T-helper 1 cell treated with Interleukin-12 subunit alpha and Interleukin-12 subunit beta and Interleukin-4 antibody, amounts not matched to agents 30 μg/mL and 1 μg/mL, for 36 hours (primary cell): ENCODE data around the gene UPK3B.
A peak's percentile ranks its signal among the peaks of the same experiment; 100 is the strongest.
"Not testable (repeated sequence)": the region's sequence is repeated elsewhere in the genome, so short reads cannot be mapped to it uniquely, and the experiment has no call there.

ENCODE experiments used
- H3K27ac Mint-ChIP-seq: one replicate; pipeline ENCODE4 v1.8.0; 2021; ENCODE audit warnings: mild to moderate bottlenecking, mixed read lengths
- H3K27me3 Mint-ChIP-seq: one replicate; pipeline ENCODE4 v1.8.0; 2021; ENCODE audit warnings: low read depth, mixed read lengths
- H3K36me3 Mint-ChIP-seq: one replicate; pipeline ENCODE4 v1.8.0; 2021; ENCODE audit warnings: low read depth, mixed read lengths
- H3K4me1 Mint-ChIP-seq: one replicate; pipeline ENCODE4 v1.8.0; 2021; ENCODE audit warnings: low read depth, mixed read lengths
- H3K4me3 Mint-ChIP-seq: one replicate; pipeline ENCODE4 v1.8.0; 2021; ENCODE audit warnings: mild to moderate bottlenecking, moderate library complexity, mixed read lengths
- H3K9me3 Mint-ChIP-seq: one replicate; pipeline ENCODE4 v1.8.0; 2021; ENCODE audit warnings: mixed read lengths

The UPK3B gene

DNA sequence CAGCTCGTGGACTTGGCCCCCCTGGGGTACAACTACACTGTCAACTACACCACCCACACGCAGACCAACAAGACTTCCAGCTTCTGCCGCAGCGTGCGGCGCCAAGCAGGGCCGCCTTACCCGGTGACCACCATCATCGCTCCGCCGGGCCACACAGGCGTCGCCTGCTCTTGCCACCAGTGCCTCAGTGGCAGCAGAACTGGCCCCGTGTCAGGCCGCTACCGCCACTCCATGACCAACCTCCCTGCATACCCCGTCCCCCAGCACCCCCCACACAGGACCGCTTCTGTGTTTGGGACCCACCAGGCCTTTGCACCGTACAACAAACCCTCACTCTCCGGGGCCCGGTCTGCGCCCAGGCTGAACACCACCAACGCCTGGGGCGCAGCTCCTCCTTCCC is 27.7 kb upstream of the UPK3B start:
- not testable (repeated sequence) for H3K36me3 Mint-ChIP-seq, H3K27me3 Mint-ChIP-seq, H3K27ac Mint-ChIP-seq, H3K4me1 Mint-ChIP-seq, H3K4me3 Mint-ChIP-seq, H3K9me3 Mint-ChIP-seq

DNA sequence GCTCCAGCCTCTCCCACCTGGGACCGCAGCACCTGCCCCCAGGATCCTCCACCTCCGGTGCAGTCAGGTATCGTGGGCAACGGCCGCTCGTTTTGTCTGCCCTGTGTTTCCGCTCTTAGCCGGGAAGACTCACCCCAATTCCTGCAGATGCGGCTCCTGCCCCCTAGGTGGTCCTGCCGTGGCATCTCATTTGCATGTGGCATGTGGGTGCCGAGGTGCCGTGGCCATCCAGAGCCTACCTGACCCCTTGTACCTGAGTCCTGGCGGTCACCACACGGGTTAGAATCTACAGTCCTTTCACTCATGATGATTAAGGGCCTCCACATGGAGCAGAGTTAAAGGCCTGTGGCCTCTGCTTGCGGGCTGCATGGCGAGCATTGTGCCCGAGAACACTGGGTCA is 27.3 kb upstream of the UPK3B start:
- H3K9me3 Mint-ChIP-seq, H3K4me3 Mint-ChIP-seq, H3K36me3 Mint-ChIP-seq, H3K27ac Mint-ChIP-seq, H3K4me1 Mint-ChIP-seq, H3K27me3 Mint-ChIP-seq: not testable (repeated sequence)

DNA sequence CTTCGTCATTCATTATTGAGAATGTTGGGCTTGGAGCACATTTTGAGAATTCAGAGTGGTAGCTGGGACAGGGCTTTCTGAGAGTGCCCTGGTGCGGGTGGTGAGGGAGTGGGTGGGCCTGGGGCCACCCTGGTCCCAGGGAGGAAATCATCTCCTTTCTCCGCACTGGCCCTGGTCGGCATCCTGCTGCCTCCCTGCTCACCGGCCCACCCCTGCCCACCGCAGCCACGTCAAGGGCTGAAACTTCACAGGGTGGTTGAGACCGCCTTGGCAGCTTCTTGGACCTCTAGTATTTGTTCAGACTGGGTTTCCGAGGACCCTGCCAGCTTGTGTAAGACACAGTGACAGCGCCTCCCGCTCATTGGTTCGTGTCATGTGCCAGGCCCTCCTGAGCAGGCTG is 25.9 kb upstream of the UPK3B start:
- not testable (repeated sequence) for H3K4me1 Mint-ChIP-seq, H3K4me3 Mint-ChIP-seq, H3K27ac Mint-ChIP-seq, H3K27me3 Mint-ChIP-seq, H3K36me3 Mint-ChIP-seq, H3K9me3 Mint-ChIP-seq

DNA sequence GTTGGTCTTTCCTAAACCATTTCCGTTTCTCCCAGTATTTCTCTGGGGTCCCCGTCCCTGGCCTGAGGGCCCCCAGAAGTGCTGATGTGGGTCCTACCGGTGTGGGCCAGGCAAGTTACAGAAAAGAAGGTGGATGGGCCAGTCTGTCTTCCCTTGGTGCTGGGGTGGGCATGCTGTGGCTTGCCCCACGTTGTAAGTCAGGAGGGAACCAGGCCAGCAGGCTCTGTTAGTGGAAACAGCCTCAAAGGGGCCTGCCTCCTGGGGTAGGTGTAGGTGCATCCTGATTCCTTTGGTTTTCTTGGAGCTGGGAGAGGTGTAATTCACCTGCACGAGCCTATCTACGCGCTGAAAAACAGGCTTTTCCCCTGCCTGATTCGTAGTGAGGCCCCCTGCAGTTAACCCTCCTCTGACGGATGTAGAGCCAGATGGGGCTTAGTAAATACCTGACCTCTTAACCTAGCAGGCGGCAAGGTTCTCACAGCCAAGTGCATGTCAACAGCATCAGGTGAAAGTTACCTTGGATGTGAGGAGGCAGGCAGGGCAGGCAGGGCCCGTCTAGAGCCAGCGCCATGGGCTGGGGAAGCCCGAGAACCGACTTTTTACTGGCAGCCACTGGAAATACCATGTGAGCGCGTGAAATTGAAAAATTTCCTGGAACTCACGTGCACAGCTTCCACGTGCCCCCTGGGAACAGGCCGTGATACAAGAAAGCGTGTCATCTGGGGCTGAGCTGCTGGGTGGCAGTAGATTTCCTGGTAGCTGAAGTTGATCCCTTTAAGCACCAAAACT is 24.3 kb upstream of the UPK3B start:
- H3K4me3 Mint-ChIP-seq, H3K4me1 Mint-ChIP-seq, H3K27me3 Mint-ChIP-seq, H3K27ac Mint-ChIP-seq, H3K36me3 Mint-ChIP-seq, H3K9me3 Mint-ChIP-seq: not testable (repeated sequence)

DNA sequence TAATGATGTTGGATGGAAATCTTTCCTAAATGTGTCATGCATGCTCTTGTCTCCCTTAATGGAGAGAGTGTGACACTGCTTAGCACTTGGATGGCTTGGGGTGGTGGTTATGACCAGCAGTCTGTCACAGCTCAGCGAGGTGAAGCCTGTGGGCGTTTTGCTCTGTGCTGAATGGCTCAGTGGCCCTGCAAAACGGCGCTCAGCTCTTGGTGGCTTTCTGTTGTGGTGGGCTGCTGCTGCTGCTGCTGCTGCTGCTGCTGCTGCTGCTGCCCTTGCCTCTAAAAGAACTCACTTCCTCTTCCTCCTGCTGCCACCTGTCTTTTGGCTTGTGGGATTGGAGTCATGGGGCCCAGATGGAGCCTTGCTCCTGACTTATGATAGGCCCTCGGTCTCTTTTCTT is 23.7 kb upstream of the UPK3B start:
- Mint-ChIP-seq H3K27ac (peak overlapping the region; percentile 79), H3K4me3 (peak overlapping the region; percentile 25)
- not testable (repeated sequence) for H3K9me3 Mint-ChIP-seq, H3K4me1 Mint-ChIP-seq, H3K27me3 Mint-ChIP-seq, H3K36me3 Mint-ChIP-seq

DNA sequence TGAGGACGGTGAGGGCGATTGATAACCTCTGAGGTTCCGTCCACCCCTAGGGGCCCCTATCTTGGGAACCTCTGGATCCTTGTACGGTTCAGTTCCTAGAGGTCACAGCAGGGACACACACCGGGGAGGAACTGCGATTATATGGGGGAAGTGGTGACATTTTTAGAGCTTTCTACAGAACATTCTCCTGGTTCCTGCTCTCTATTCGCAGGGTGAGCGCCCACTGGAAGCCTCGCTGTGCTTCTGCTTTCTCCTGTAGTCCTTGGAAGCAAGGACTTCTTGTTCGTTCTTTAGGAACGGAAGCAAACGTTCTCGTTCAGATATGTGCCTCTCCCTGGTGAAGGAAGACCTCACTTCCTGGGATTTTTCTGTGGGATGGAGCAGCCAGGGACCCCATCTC is 22.4 kb upstream of the UPK3B start:
- not testable (repeated sequence) for H3K4me1 Mint-ChIP-seq, H3K36me3 Mint-ChIP-seq

DNA sequence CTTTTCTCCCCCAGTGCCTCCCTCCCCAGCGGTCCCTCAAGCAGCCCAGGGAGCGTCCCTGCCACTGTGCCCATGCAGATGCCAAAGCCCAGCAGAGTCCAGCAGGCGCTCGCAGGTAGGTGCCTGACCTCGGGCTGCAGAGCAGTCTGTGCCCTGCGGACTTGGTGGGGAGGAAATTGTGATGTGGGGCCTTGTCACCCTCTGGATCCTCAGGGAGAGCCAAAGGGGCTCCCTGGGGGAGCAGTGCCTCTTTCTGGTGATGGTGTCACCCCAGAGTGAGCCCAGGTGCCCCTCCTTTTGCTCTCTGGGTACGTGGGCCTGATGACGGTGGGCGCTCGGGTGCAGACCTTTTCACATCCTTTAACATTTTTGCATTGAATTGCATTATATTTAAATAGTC is 18.2 kb upstream of the UPK3B start:
- H3K9me3 Mint-ChIP-seq, H3K27me3 Mint-ChIP-seq, H3K27ac Mint-ChIP-seq, H3K4me3 Mint-ChIP-seq, H3K4me1 Mint-ChIP-seq, H3K36me3 Mint-ChIP-seq: not testable (repeated sequence)

More for the DNA sequence above, 22.4 kb upstream of the UPK3B start:
- H3K27ac Mint-ChIP-seq, H3K27me3 Mint-ChIP-seq, H3K4me3 Mint-ChIP-seq, H3K9me3 Mint-ChIP-seq: not testable (repeated sequence)

DNA sequence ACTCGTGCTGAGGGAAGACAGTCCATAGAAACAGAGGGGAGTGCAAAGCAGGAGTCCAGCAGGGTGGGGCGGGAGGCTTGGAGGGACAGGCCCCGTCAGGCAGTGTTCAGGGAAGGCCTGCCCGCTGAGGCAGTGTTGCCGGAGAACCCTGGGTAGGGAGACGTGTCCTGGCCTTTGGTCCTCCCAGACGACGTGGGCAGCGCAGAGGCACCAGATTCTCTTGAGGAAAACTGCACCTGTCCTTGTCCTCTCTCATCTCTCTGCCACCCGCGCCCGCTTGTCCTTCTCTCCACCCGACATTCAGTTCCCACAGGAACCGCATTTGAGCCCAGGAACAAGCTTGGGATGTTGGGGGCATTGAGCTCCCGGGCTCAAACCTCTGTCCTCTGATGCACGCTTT is 14.6 kb upstream of the UPK3B start:
- not testable (repeated sequence) for H3K4me3 Mint-ChIP-seq, H3K4me1 Mint-ChIP-seq, H3K36me3 Mint-ChIP-seq, H3K27me3 Mint-ChIP-seq, H3K9me3 Mint-ChIP-seq, H3K27ac Mint-ChIP-seq

DNA sequence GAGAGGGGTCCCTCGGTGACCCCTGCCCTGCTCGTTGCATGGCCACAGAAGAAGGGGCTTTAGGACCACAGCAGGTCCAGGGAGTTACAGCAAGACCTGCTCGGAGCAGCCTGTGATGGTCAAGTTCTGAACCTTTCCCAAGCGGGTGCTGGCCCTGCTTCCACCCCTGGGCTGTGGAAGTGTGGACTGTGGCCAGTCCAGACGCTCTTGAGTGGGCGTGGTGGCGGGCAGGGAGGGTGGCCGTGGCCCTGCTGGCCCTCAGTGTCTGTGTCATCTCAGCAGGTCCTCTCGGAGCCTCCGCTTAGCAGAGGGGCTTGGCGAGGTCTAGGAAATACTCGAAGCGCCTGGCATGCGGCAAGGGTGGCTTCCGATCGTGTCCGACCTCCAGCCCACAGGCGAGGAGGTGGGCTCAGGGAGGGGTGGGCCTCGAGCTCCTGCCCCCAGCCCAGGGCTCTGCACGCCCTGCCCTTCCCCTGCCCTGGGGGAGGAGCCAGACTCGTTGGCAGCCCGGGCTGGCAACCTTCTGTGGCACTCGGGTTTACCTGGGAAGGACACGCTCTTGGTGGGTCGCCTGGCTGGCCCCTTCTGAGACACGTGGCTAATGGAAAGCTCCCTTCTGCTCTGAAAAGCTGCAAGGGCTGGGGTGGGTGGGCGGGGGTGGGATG is 12.3 kb upstream of the UPK3B start:
- not testable (repeated sequence) for H3K27ac Mint-ChIP-seq, H3K4me1 Mint-ChIP-seq, H3K9me3 Mint-ChIP-seq

DNA sequence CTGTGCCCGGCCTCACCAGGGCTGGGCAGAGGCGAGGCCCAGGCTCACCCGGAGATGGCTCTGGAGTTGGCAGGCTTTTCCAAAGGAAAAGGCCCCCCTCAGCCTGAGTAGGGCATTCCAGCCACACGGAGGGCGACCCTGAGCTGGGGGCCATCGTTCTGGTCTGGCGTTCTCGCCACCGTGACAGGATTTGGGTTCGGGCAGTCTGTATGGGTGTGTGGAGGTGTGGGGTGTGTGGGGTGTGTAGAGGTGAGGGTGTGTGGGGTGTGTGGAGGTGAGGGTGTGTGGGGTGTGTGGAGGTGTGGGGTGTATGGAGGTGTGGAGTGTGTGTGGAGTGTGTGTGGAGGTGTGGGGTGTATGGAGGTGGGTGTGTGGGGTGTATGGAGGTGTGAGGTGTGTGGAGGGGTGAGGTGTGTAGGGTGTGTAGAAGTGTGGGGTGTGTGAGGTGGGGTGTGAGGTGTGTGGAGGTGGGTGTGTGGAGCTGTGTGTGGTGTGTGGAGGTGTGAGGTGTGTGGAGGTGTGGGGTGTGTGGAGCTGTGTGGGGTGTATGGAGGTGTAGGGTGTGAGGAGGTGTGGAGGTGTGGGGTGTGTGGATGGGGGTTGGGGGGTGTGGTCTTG is 11.7 kb upstream of the UPK3B start:
- H3K27ac Mint-ChIP-seq, H3K36me3 Mint-ChIP-seq, H3K9me3 Mint-ChIP-seq, H3K27me3 Mint-ChIP-seq, H3K4me1 Mint-ChIP-seq, H3K4me3 Mint-ChIP-seq: not testable (repeated sequence)

More for the DNA sequence above, 12.3 kb upstream of the UPK3B start:
- H3K4me3 Mint-ChIP-seq, H3K27me3 Mint-ChIP-seq, H3K36me3 Mint-ChIP-seq: not testable (repeated sequence)

DNA sequence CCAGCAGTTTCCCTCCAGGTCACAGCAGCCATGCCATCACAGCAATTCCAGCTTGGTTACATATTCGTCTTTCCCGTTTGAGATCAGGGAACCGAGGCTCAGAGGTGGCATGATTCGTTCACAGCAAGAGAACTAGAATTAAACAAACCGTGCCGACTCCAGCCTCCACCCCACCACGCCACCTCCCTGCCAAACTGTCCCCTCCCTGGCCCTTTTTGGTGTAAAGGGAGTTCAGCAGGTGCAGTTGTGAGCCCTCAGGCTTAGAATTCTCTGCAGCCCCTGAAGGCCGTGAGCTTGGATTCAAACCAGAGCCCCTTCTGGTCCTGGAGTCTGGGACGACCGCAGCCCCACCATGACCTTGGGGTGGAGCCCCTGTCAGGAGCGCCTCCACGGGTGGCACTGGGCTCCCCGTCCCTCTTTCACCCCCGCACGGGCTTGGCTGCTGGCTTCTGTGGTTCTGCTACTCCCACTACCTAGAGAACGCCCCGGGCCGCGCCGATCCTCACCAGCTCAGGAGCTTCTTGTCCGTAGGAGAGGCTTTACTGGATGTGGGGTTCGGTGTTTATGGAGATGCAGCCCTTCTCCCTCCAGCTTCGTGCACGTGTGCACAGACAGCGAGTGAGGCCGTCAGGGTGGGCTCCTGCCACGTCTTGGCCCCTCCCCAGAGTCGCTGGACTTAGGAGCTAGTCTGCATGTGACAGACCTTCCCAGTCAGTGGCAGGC is 11.0 kb upstream of the UPK3B start:
- H3K9me3 Mint-ChIP-seq, H3K4me1 Mint-ChIP-seq, H3K36me3 Mint-ChIP-seq, H3K4me3 Mint-ChIP-seq, H3K27me3 Mint-ChIP-seq, H3K27ac Mint-ChIP-seq: not testable (repeated sequence)

DNA sequence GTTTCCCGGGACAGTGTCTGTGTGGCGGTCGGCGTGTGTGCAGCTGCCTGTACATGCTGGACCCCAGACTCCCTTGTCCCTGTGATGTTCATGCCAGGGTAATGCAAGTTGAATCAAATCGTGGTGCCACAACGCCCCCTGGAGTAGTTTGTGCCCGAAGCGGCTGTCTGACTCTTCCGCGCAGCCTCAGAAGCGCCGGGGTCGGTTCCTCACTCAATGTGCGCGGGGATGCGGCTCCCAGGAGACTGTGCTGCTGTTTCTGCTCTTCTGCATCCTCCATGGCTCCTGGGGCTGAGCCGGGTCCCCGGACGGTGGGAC is 10.5 kb upstream of the UPK3B start:
- not testable (repeated sequence) for H3K4me1 Mint-ChIP-seq, H3K36me3 Mint-ChIP-seq, H3K27me3 Mint-ChIP-seq, H3K27ac Mint-ChIP-seq, H3K4me3 Mint-ChIP-seq, H3K9me3 Mint-ChIP-seq

DNA sequence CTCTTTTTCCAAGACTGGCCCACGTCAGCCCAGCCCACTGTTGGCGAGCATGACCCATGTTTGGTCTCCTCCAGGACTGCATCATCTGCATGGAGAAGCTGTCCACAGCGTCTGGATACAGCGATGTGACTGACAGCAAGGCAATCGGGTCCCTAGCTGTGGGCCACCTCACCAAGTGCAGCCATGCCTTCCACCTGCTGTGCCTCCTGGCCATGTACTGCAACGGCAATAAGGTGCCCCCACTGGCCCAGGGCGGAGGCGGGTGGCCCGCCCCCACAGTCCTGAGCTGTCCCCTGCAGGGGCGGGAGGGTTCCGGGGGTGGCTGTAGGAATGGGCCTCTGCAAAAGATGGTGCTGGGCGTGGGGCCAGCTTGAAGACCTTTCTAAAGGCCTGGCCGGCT is 8.1 kb upstream of the UPK3B start:
- not testable (repeated sequence) for H3K4me3 Mint-ChIP-seq, H3K27ac Mint-ChIP-seq, H3K9me3 Mint-ChIP-seq, H3K27me3 Mint-ChIP-seq, H3K4me1 Mint-ChIP-seq, H3K36me3 Mint-ChIP-seq

DNA sequence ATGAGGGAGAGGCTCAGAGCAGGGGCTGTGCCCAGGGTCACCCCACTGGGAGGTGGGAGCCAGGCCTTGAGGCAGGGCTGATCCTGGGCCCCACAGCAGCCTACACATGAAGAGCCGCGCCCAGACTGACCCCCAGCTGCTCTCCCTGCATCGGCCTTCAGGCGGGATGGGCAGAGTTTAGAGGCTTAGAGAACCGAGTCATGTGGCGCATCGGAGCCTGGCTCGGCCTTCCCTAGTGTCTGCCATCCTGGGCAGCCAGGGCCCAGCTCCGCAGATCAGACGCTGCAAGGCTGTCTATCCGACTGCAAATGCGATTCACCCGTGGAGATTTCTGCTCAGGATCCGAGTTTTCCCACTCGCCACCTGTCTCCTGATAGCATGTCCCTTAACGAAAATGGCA is 7.5 kb upstream of the UPK3B start:
- H3K4me1 Mint-ChIP-seq, H3K9me3 Mint-ChIP-seq, H3K27ac Mint-ChIP-seq, H3K4me3 Mint-ChIP-seq, H3K27me3 Mint-ChIP-seq, H3K36me3 Mint-ChIP-seq: not testable (repeated sequence)

DNA sequence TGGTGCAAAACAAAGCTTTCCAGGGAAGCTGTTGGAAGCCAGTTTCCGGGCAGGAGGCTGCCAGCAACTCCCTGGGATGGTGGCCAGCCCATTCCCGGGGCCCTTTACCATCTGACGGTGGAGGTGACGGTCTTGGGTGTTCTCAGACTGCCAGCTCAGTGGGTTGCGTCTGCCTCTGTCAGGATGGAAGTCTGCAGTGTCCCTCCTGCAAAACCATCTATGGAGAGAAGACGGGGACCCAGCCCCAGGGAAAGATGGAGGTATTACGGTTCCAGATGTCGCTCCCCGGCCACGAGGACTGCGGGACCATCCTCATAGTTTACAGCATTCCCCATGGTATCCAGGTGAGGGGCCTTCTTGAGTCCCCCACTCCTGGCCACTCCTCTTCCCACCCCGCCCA is 7.1 kb upstream of the UPK3B start:
- not testable (repeated sequence) for H3K36me3 Mint-ChIP-seq, H3K4me3 Mint-ChIP-seq, H3K9me3 Mint-ChIP-seq, H3K27ac Mint-ChIP-seq, H3K27me3 Mint-ChIP-seq, H3K4me1 Mint-ChIP-seq
